ENCODE data around the gene HSPB6. TPM values are rescaled to one million over a fixed set of nuclear protein-coding genes. Genes with fewer than 3 reads are reported as not detected.

The HSPB6 gene
- total and polyA plus RNA-seq, 2 of the 8 experiments (the other 6 are each of a cell fraction or from before 2014, with no cell fraction given): 0.91 TPM; not detected in 1

DNA sequence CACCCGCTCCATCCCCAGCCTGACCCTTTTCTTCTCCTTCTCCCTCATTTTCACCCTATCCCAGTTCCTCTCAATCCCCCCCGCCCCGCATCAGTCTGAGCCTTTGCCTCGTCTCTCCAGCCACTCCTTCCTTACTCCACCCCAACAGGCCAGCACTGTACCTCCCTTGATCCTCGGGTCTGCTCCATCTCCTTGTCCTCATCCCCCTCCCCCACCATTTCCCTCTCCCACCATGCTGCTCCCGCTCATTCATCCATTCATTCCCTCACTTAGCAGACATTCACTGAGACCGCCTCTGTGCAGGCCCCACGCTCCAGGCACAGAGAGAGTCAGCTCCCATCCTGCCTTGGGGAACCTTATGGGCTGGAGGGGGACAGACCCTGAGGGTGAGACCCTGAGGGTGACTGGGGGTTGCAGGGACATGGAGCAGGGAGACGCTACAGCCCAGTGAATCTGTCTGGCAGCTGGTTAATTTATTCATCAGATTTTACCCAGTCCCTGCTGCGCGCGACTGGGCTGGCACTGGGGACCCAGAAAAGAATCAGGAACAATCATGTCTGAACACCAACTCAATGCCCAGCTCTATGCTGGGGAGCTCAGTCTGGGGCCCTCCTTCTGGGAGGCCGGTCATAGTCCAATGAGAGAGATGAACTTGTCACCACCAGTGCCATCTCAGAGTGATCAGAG is 19.4 kb upstream of the HSPB6 start:
- peak overlapping the region; percentile 96; the same call in 1 of the 2 replicates for H2BK15ac ChIP-seq (ENCODE audit: low read length)
- peaks cover 0 to 22% (median 17%) of the 10 kb centered on the region in 4 experiments; a peak in 6 of 7 replicates for H3K4me1 ChIP-seq (replicated peaks in 1 of 4; ENCODE audit: control insufficient read depth in 3 of 4, insufficient read depth in 4 of 4, low read length in 3 of 4)
- H3K79me2 ChIP-seq (ENCODE audit: control insufficient read depth in 1 of 2, insufficient read depth in 2 of 2, low read length in 2 of 2): no peaks in the 10 kb centered on the region
- no peak overlapping the region for H4K91ac ChIP-seq (replicated peaks; ENCODE audit: insufficient read length, low read length)
- H4K8ac ChIP-seq (ENCODE audit: extremely low read depth, insufficient read depth, low read length): no peak overlapping the region
- no peak overlapping the region for H4K5ac ChIP-seq (ENCODE audit: insufficient read length, low read depth, low read length)
- peak overlapping the region; percentile 0; the same call in 1 of the 2 replicates for H2BK12ac ChIP-seq (ENCODE audit: low read depth, low read length)
- peak overlapping the region; percentile 63 to 82 for H3K4me2 ChIP-seq (ENCODE audit: insufficient read depth in 1 of 2, low read depth in 2 of 2, low read length in 2 of 2)
- no peak for FAIRE-seq
- H3K14ac ChIP-seq (ENCODE audit: insufficient read length): no peak overlapping the region
- peak overlapping the region; percentile 19 for H3K4ac ChIP-seq (replicated peaks; ENCODE audit: insufficient read length, low read depth, low read length)
- peaks cover 4% of the 10 kb centered on the region; the same call in 1 of the 2 replicates for H3K23me2 ChIP-seq (ENCODE audit: low read depth, low read length)
- no peak overlapping the region for H3K23ac ChIP-seq (ENCODE audit: insufficient read length)
- no peak overlapping the region for H3K9ac ChIP-seq (replicated peaks in 1 of 4; ENCODE audit: extremely low read depth in 1 of 4, low read depth in 3 of 4, low read length in 3 of 4)
- H3K56ac ChIP-seq (replicated peaks; ENCODE audit: insufficient read length, low read depth, low read length): no peak overlapping the region
- no peak overlapping the region for H2AFZ ChIP-seq (ENCODE audit: low read length)
- no peak overlapping the region for H2BK120ac ChIP-seq (replicated peaks; ENCODE audit: low read depth, low read length)
- H3K9me3 ChIP-seq (ENCODE audit: insufficient read depth in 2 of 2, low read depth in 1 of 2, low read length in 1 of 2): no peaks in the 10 kb centered on the region
- ChIA-PET CTCF (ENCODE audit: partially characterized antibody) (interaction anchor here (0.9 to 1.5 kb wide), 4 partner anchors 9 to 32 kb away, joined by 3 to 4 read pairs (median 3); partner anchors contain the start of gene HSPB6), POLR2A (ENCODE audit: partially characterized antibody) (interaction anchor here (0.6 to 3.1 kb wide), 6 partner anchors 8 to 109 kb away, joined by 3 to 11 read pairs (median 4); partner anchors contain the start of genes LIN37, PSENEN and U2AF1L4)
- 53% methylated on average over 12 of the region's 13 CpGs; no CpG with 5 or more reads in 1 of the 2 experiments for whole genome bisulfite sequencing, 2 experiments (ENCODE audit: extremely low coverage in 1 of 2, insufficient coverage in 1 of 2, insufficient read length in 1 of 2, insufficient replicate concordance in 2 of 2, low coverage in 1 of 2, low lambda C conversion rate in 2 of 2, missing lambda C conversion rate in 1 of 2)
- no peak overlapping the region for H2AK5ac ChIP-seq (ENCODE audit: low read depth, low read length)
- H3K18ac ChIP-seq (ENCODE audit: extremely low read depth, low read length): no peak overlapping the region; the same call in 1 of the 2 replicates
- H2BK5ac ChIP-seq (ENCODE audit: low read depth, low read length): 0 out of 2 replicates have a peak overlapping the region, but pooled peaks have one; percentile 55
- H4K20me1 ChIP-seq (replicated peaks in 1 of 2; ENCODE audit: control insufficient read depth in 1 of 2, insufficient read depth in 2 of 2, low read length in 2 of 2): peaks cover 0 to 1% of the 10 kb centered on the region in 2 experiments
- H3K27ac ChIP-seq (ENCODE audit: low read depth, low read length): no peak overlapping the region
- peak; percentile 78; the same call in 1 of the 2 replicates for TF ChIP-seq KDM1A (IDR thresholded peaks at IDR 0.05; ENCODE audit: borderline replicate concordance, low read length)
- TF ChIP-seq, protein P1, sequence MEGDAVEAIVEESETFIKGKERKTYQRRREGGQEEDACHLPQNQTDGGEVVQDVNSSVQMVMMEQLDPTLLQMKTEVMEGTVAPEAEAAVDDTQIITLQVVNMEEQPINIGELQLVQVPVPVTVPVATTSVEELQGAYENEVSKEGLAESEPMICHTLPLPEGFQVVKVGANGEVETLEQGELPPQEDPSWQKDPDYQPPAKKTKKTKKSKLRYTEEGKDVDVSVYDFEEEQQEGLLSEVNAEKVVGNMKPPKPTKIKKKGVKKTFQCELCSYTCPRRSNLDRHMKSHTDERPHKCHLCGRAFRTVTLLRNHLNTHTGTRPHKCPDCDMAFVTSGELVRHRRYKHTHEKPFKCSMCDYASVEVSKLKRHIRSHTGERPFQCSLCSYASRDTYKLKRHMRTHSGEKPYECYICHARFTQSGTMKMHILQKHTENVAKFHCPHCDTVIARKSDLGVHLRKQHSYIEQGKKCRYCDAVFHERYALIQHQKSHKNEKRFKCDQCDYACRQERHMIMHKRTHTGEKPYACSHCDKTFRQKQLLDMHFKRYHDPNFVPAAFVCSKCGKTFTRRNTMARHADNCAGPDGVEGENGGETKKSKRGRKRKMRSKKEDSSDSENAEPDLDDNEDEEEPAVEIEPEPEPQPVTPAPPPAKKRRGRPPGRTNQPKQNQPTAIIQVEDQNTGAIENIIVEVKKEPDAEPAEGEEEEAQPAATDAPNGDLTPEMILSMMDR (IDR thresholded peaks at IDR 0.05; ENCODE audit: control extremely low read depth in 1 of 3, insufficient read depth in 1 of 3, low read depth in 1 of 3, low read length in 3 of 3): no peak
- no peaks in the 10 kb centered on the region for H3K36me3 ChIP-seq (ENCODE audit: control insufficient read depth in 2 of 4, insufficient read depth in 4 of 4, low read length in 3 of 4)
- H2BK20ac ChIP-seq (ENCODE audit: low read length): 0 out of 2 replicates have a peak overlapping the region, but pooled peaks have one; percentile 23
- H3K4me3 ChIP-seq (ENCODE audit: extremely low read depth in 1 of 4, insufficient read depth in 2 of 4, low read depth in 3 of 4, low read length in 4 of 4): peak overlapping the region; percentile 34 to 83 (median 68)
- H3K79me1 ChIP-seq (ENCODE audit: low read depth, low read length): no peaks in the 10 kb centered on the region; the same call in 1 of the 2 replicates
- peaks cover 0 to 9% (median 7%) of the 10 kb centered on the region in 4 experiments; a peak in 3 of 7 replicates for H3K27me3 ChIP-seq (replicated peaks in 1 of 4; ENCODE audit: control insufficient read depth in 3 of 4, extremely low read depth in 1 of 4, insufficient read depth in 3 of 4, low read length in 3 of 4)
- no peak for DNase-seq (ENCODE audit: low read depth in 1 of 2, low spot score in 2 of 2)

Data from H1 (cell line).